Activated CD8-positive, alpha-beta T cell treated with anti-CD3 and anti-CD28 coated beads for 36 hours (primary cell): ENCODE data around the gene BCKDHA. TPM values are rescaled to one million over a fixed set of nuclear protein-coding genes. Genes with fewer than 3 reads are reported as not detected.
A peak's percentile ranks its signal among the peaks of the same experiment; 100 is the strongest.

Experiments used
- ATAC-seq: fragments of 200-7000 bp; cut with Tn5 transposase; one replicate; pipeline ENCODE4 v1.10.0; 2021; ENCODE audit warnings: mild to moderate bottlenecking, moderate library complexity
- CTCF ChIA-PET: fragments of 350-600 bp; sonication (Branson Sonifier 250); formaldehyde crosslinking; loops from one replicate; lab custom pipeline; 2021; ENCODE audit warnings: antibody characterized with exemption; lab: Charles Lee
- POLR2A ChIA-PET: fragments of 350-600 bp; sonication (Branson Sonifier 250); formaldehyde crosslinking; loops from one replicate; lab custom pipeline; 2021; ENCODE audit warnings: antibody characterized with exemption; lab: Charles Lee
- DNase-seq: peaks from one replicate; pipeline ENCODE4 v3.0.0-alpha.2; 2020
- H3K27ac Mint-ChIP-seq: one replicate; pipeline ENCODE4 v1.8.0; 2021; ENCODE audit warnings: mild to moderate bottlenecking, mixed read lengths
- H3K27me3 Mint-ChIP-seq: one replicate; pipeline ENCODE4 v1.8.0; 2021; ENCODE audit warnings: mixed read lengths
- H3K36me3 Mint-ChIP-seq: one replicate; pipeline ENCODE4 v1.8.0; 2021; ENCODE audit warnings: low read depth, mixed read lengths
- H3K4me1 Mint-ChIP-seq: one replicate; pipeline ENCODE4 v1.8.0; 2021; ENCODE audit warnings: low read depth, mixed read lengths
- H3K4me3 Mint-ChIP-seq: one replicate; pipeline ENCODE4 v1.8.0; 2021; ENCODE audit warnings: mild to moderate bottlenecking, moderate library complexity, mixed read lengths
- H3K9me3 Mint-ChIP-seq: one replicate; pipeline ENCODE4 v1.8.0; 2021; ENCODE audit warnings: mixed read lengths
- intact Hi-C: fragments of 100-400 bp; cut with micrococcal nuclease; formaldehyde crosslinking; loops from one replicate; pipeline ENCODE4 v1.10.0; 2022
- total RNA-seq, 2 experiments: library from RNA; stranded (reverse); gene quantifications; one replicate each; pipeline ENCODE4 v1.2.3, GENCODE V29; 2021
- TF ChIP-seq, protein P1 (sequence below): fragments of 200-600 bp; IDR thresholded peaks from one replicate; pipeline ENCODE4 v1.8.0; 2022; ENCODE audit warnings: antibody characterized with exemption, mild to moderate bottlenecking

BCKDHA gene
- total RNA-seq, 2 experiments from 2014 or later = 32.3 to 36.9 TPM

GRCh38 chr19:41392775-41393174 lies 4.8 kb upstream of the BCKDHA start:
- H3K27ac Mint-ChIP-seq = no peak overlapping the region
- TF ChIP-seq, protein P1, sequence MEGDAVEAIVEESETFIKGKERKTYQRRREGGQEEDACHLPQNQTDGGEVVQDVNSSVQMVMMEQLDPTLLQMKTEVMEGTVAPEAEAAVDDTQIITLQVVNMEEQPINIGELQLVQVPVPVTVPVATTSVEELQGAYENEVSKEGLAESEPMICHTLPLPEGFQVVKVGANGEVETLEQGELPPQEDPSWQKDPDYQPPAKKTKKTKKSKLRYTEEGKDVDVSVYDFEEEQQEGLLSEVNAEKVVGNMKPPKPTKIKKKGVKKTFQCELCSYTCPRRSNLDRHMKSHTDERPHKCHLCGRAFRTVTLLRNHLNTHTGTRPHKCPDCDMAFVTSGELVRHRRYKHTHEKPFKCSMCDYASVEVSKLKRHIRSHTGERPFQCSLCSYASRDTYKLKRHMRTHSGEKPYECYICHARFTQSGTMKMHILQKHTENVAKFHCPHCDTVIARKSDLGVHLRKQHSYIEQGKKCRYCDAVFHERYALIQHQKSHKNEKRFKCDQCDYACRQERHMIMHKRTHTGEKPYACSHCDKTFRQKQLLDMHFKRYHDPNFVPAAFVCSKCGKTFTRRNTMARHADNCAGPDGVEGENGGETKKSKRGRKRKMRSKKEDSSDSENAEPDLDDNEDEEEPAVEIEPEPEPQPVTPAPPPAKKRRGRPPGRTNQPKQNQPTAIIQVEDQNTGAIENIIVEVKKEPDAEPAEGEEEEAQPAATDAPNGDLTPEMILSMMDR = no peak
- peaks cover 14% of the 10 kb centered on the region for H3K4me1 Mint-ChIP-seq
- peaks cover 18% of the 10 kb centered on the region for H3K36me3 Mint-ChIP-seq
- H3K4me3 Mint-ChIP-seq = no peak overlapping the region
- no peak for DNase-seq
- no peaks in the 10 kb centered on the region for H3K27me3 Mint-ChIP-seq
- CTCF ChIA-PET = interaction anchor here (1.9 kb wide), 1 partner anchor 29 kb away, joined by 6 read pairs; the partner anchor contains the start of gene B9D2
- H3K9me3 Mint-ChIP-seq = no peaks in the 10 kb centered on the region
- ATAC-seq = no peak
- POLR2A ChIA-PET = no interaction called here
- intact Hi-C loops = no loop called here

GRCh38 chr19:41395355-41395754 lies 2.3 kb upstream of the BCKDHA start:
- TF ChIP-seq, protein P1 = no peak
- peaks cover 16% of the 10 kb centered on the region for H3K36me3 Mint-ChIP-seq
- intact Hi-C loops = loop anchor here (5.0 kb wide), 1 partner anchor 38 kb away; no protein-coding TSS in a partner anchor
- peak overlapping the region; percentile 96 for H3K4me3 Mint-ChIP-seq
- no peaks in the 10 kb centered on the region for H3K9me3 Mint-ChIP-seq
- H3K27ac Mint-ChIP-seq = peak overlapping the region; percentile 30
- ChIA-PET CTCF (interaction anchor here (0.7 kb wide), 1 partner anchor 44 kb away, joined by 3 read pairs; the partner anchor contains the start of gene DMAC2), POLR2A (interaction anchor here (0.6 to 1.1 kb wide), 2 partner anchors 13 to 87 kb away, joined by 3 read pairs; no protein-coding TSS in a partner anchor)
- no peak for ATAC-seq
- no peak for DNase-seq
- peaks cover 30% of the 10 kb centered on the region for H3K4me1 Mint-ChIP-seq
- H3K27me3 Mint-ChIP-seq = no peaks in the 10 kb centered on the region

DNA sequence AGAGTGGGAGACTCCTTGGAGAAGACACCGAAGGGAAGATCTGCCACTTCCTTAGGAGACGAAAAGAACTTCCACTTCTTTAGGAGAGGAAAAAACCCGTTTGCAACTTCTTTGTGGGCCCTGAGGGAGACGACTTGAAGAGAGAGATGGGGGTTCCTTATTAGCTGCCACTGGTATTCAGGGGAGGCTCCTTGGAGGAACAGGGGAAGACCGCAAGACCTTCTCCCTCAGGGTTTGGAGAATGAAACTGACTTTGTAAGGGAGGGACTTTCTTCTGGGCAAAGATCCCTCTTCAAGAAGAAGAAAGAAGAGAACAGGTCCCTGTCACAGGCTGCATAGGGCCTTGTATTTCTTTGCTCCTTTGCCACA lies 416 bp downstream of the BCKDHA start:
- CTCF ChIA-PET = interaction anchor here (0.6 to 0.7 kb wide), 2 partner anchors 41 to 89 kb away, joined by 3 read pairs; no protein-coding TSS in a partner anchor
- no peak for ATAC-seq
- DNase-seq = no peak
- Mint-ChIP-seq H3K27ac (peak overlapping the region; percentile 99), H3K27me3 (no peaks in the 10 kb centered on the region), H3K4me3 (peak overlapping the region; percentile 96), H3K36me3 (peaks cover 12% of the 10 kb centered on the region), H3K4me1 (peaks cover 38% of the 10 kb centered on the region), H3K9me3 (no peaks in the 10 kb centered on the region)
- TF ChIP-seq, protein P1 = no peak
- intact Hi-C loops = loop anchor here (5.0 kb wide), 1 partner anchor 41 kb away; no protein-coding TSS in a partner anchor
- POLR2A ChIA-PET = interaction anchor here (1.0 to 2.0 kb wide), 2 partner anchors 11 to 33 kb away, joined by 3 to 9 read pairs; no protein-coding TSS in a partner anchor

DNA sequence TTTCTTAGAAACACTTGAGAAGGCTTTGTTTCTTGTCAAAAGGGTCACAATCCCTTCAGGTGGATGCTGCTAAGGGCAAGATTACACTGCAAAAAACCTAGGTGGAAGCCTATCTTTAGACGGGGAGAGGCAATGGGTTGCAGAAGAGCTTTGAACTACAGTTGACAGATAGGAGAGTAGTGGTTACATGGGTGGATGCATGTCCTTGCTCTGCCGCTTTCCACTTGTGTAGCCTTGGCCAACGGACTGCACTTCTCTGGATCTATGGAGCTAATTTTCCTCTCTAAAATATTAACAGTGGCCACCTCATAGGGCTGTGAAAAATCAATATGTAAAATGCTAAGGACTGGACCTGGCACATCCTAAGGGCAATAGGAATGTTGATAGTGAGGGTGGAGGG lies 980 bp downstream of the BCKDHA start:
- ChIA-PET POLR2A (interaction anchor here (0.7 to 2.0 kb wide), 3 partner anchors 11 to 34 kb away, joined by 3 to 9 read pairs (median 3); no protein-coding TSS in a partner anchor), CTCF (interaction anchor here (0.6 to 0.7 kb wide), 2 partner anchors 40 to 90 kb away, joined by 3 read pairs; no protein-coding TSS in a partner anchor)
- TF ChIP-seq, protein P1 = no peak
- Mint-ChIP-seq H3K4me1 (peaks cover 38% of the 10 kb centered on the region), H3K9me3 (no peaks in the 10 kb centered on the region), H3K36me3 (peaks cover 12% of the 10 kb centered on the region), H3K27me3 (no peaks in the 10 kb centered on the region), H3K27ac (peak overlapping the region; percentile 99), H3K4me3 (peak overlapping the region; percentile 96)
- no peak for ATAC-seq
- intact Hi-C loops = loop anchor here (5.0 kb wide), 1 partner anchor 41 kb away; no protein-coding TSS in a partner anchor
- DNase-seq = no peak

- peak overlapping the region; percentile 96 for H3K4me3 Mint-ChIP-seq
- DNase-seq (peak; percentile 38), ATAC-seq (no peak)
- ChIA-PET POLR2A (interaction anchor here (0.6 to 2.0 kb wide), 5 partner anchors 10 to 50 kb away, joined by 3 to 9 read pairs (median 3); no protein-coding TSS in a partner anchor), CTCF (no interaction called here)
- H3K36me3 Mint-ChIP-seq = peaks cover 10% of the 10 kb centered on the region
- H3K4me1 Mint-ChIP-seq = peaks cover 38% of the 10 kb centered on the region
- H3K27me3 Mint-ChIP-seq = no peaks in the 10 kb centered on the region
- peak overlapping the region; percentile 99 for H3K27ac Mint-ChIP-seq
- no peaks in the 10 kb centered on the region for H3K9me3 Mint-ChIP-seq
- intact Hi-C loops = loop anchor here (5.0 kb wide), 1 partner anchor 42 kb away; no protein-coding TSS in a partner anchor
- TF ChIP-seq, protein P1 = no peak
Observed at GRCh38 chr19:41399091-41399490, 1.5 kb downstream of the BCKDHA start.
